GM12873 (cell line): ENCODE measurements around the gene ATG2B.

ENCODE experiments used
- TF ChIP-seq, protein P1 (sequence below): IDR thresholded peaks from 2 replicates; pipeline ENCODE4 v1.5.1; 2012; ENCODE audit warnings: low read depth, mild to moderate bottlenecking, moderate library complexity, low read length, control low read depth; ENCODE audit not compliant: insufficient read depth; ENCODE audit errors: missing control alignments

Gene ATG2B

DNA sequence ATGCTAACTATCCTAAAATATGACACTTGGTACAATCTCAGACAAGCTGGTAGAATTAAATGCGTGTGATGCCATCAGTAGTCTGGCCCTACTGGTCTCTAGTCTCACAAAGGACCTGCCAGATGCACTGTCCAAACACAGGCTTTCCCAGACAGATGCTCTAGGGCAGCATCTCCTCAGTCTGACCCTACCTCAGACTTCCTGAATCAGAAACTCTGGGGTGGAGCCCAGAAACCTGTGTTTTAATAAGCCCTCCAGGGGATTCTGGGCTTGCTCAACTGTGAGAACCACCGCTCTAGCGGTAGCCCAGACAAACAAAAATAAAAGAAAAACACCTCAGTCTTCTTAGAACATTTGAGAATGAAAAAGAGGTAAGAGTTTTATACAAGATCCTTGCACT lies 59.2 kb downstream of the ATG2B start:
- TF ChIP-seq, protein P1, sequence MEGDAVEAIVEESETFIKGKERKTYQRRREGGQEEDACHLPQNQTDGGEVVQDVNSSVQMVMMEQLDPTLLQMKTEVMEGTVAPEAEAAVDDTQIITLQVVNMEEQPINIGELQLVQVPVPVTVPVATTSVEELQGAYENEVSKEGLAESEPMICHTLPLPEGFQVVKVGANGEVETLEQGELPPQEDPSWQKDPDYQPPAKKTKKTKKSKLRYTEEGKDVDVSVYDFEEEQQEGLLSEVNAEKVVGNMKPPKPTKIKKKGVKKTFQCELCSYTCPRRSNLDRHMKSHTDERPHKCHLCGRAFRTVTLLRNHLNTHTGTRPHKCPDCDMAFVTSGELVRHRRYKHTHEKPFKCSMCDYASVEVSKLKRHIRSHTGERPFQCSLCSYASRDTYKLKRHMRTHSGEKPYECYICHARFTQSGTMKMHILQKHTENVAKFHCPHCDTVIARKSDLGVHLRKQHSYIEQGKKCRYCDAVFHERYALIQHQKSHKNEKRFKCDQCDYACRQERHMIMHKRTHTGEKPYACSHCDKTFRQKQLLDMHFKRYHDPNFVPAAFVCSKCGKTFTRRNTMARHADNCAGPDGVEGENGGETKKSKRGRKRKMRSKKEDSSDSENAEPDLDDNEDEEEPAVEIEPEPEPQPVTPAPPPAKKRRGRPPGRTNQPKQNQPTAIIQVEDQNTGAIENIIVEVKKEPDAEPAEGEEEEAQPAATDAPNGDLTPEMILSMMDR = no peak

DNA sequence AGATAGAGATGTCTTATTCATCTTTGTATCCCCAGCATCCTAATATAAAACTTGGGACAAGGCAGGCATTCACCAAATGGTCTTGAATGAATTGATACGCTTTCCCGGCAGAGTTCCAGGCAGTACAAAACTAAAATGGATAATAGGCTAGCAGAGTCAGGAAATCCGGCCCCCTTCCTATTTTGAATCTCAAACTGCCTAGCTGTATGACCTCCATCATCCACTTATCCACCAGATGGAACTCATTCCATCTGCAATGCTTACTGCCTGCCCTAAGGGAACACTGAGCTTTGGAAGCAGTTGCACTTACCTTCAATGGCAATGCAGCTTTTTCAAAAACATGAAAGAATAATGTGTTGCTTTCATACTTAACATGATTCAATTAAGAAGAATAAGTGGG lies 63.7 kb downstream of the ATG2B start:
- TF ChIP-seq, protein P1 = no peak

DNA sequence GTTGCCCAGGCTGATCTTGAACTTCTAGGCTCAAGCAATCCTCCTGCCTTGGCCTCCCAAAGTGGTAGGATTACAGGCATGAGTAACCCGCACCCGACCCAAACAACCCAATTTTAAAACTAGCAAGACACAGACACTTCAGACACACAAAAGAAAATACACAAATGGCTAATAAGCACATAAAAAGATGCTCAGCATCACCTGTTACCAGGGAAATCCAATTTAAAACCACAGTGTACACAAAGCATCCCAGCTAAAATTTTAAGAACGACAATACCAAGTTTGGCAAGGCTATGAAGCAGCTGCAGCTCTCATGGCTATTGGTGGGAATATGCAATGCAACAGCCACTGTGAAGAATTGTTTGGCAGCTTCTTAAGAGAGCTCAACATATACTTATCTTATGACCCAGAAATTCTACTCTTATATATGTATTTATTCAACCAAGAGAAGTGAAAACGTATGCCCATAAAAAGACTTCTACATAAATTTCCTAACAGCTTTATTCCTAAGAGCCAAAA lies 65.1 kb downstream of the ATG2B start:
- TF ChIP-seq, protein P1 = no peak

DNA sequence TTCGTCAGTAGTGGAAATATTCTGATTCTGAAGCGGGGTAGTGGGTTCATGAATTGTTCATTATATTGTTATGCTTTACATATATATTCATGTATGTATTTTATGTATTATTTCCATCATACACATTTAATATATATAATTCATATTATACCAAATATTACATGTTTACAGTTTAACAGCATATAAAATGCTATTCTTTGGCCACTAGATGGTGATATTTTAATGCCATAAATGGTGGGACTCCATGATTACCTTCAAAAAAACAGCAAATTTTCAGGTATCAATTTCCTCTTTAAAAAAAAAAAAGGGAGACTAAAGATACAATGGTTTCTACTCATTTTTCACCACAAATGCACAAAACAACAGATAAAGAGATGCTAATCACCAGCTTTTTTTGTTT lies 66.1 kb downstream of the ATG2B start:
- TF ChIP-seq, protein P1 = no peak

DNA sequence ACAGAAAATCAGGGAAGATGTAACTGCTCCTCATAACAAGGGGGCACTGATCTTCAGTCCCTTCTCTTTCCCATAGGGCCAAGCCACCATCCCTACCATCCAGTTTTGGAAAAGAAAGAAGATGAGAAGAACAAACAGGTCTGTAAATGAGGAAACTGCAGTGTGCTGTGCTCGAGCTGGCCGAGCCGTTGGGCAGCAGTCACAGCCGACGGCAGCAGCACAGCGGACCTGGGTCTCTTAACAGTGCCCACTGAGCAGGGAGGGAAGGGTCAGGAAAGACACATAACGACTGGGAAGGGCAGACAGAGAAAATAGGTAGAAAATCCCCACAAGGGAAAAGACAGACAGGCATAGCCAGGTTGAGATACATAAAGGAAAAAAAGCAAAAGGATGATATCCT lies 68.9 kb downstream of the ATG2B start:
- TF ChIP-seq, protein P1 = no peak

DNA sequence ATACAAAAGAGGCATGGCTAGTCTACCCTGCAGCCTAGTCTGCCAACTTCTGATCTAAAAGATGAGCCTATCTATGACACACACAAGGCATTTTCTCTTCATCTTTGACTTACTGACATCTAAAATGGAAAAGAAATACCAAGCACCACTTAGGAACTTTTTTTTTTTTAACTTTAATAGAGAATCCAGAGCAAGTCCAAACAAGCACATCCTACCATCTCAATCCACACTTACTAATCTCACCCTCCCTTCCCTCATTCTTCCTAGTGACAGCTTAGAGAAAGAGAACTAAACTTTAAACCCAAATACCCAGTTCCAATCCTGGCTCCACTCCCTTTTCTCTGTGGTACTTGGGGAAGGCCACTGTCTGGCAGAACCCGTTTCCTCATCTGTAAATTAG lies 75.3 kb downstream of the ATG2B start:
- TF ChIP-seq, protein P1 = no peak

DNA sequence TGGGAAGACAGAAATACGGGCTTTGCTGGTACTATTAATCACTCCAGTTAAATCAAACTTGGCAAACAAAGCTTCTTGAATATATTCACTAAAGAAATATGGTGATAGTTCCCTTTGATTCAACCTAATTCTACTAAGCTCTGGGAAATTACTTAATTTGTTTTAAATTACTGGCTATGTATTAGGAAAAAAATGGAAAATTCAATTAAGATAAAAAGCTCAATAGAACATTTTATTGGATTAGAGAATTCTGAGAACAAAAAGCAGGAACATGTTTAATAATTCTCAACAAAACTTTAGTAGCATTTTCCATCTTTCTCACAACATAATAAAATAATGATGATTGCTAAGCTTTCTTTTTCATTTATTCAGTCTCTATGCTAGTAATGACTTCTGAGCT lies 76.9 kb downstream of the ATG2B start:
- TF ChIP-seq, protein P1 = no peak
